GM23338 (cell line): ENCODE data around the gene ADAP1. TPM values are rescaled to one million over a fixed set of nuclear protein-coding genes. Genes with fewer than 3 reads are reported as not detected.

Experiments
- ATAC-seq: fragments of 200-7000 bp; cut with Tn5 transposase; 3 replicates; pipeline ENCODE4 v1.9.1; 2020
- DNase-seq: peaks from one replicate; pipeline ENCODE4 v3.0.0-alpha.2; 2015; ENCODE audit warnings: low spot score
- H2AFZ ChIP-seq: fragments of 200-600 bp; sonication (generic); 2 replicates; pipeline ENCODE4 v1.8.0; 2016; ENCODE audit warnings: antibody characterized with exemption, mild to moderate bottlenecking, moderate library complexity
- H3F3A ChIP-seq: fragments of 200-600 bp; sonication (generic); replicated peaks from 2 replicates; pipeline ENCODE4 v1.8.0; 2017; ENCODE audit warnings: antibody characterized with exemption, mixed run types, low read depth
- H3K27ac ChIP-seq: fragments of 200-600 bp; sonication (generic); 2 replicates; pipeline ENCODE4 v1.6.1; 2016; ENCODE audit warnings: low read depth
- H3K27me3 ChIP-seq: fragments of 200-600 bp; sonication (generic); 2 replicates; pipeline ENCODE4 v1.8.0; 2016; ENCODE audit warnings: mild to moderate bottlenecking, mixed run types, moderate library complexity; ENCODE audit not compliant: insufficient read depth
- H3K36me3 ChIP-seq: fragments of 200-600 bp; sonication (generic); 2 replicates; pipeline ENCODE4 v1.8.0; 2016; ENCODE audit warnings: mild to moderate bottlenecking; ENCODE audit not compliant: insufficient read depth
- H3K4me1 ChIP-seq: fragments of 200-600 bp; sonication (generic); 2 replicates; pipeline ENCODE4 v1.8.0; 2016; ENCODE audit warnings: mild to moderate bottlenecking, moderate library complexity; ENCODE audit not compliant: insufficient read depth
- H3K4me2 ChIP-seq: fragments of 200-600 bp; sonication (generic); 2 replicates; pipeline ENCODE4 v1.7.1; 2017; ENCODE audit warnings: mixed run types
- H3K4me3 ChIP-seq: fragments of 200-600 bp; sonication (generic); 2 replicates; pipeline ENCODE4 v1.6.1; 2016; ENCODE audit warnings: mixed run types
- H3K79me2 ChIP-seq: fragments of 200-600 bp; sonication (generic); replicated peaks from 2 replicates; pipeline ENCODE4 v1.8.0; 2017; ENCODE audit warnings: mild to moderate bottlenecking; ENCODE audit not compliant: insufficient read depth
- H3K9me2 ChIP-seq: fragments of 200-600 bp; sonication (generic); 2 replicates; pipeline ENCODE4 v1.8.0; 2017; ENCODE audit not compliant: insufficient read depth
- H4K20me1 ChIP-seq: fragments of 200-600 bp; sonication (generic); replicated peaks from 2 replicates; pipeline ENCODE4 v1.8.0; 2017; ENCODE audit warnings: mild to moderate bottlenecking; ENCODE audit not compliant: insufficient read depth
- H3K27ac Mint-ChIP-seq: 2 replicates; pipeline ENCODE4 v1.8.0; 2020; ENCODE audit warnings: inconsistent platforms, mild to moderate bottlenecking, moderate library complexity, mixed read lengths
- H3K27me3 Mint-ChIP-seq: 3 replicates; pipeline ENCODE4 v1.8.0; 2022; ENCODE audit warnings: low read depth, mild to moderate bottlenecking, moderate library complexity, mixed read lengths, inconsistent platforms; ENCODE audit not compliant: insufficient read depth, poor library complexity
- H3K36me3 Mint-ChIP-seq: 3 replicates; pipeline ENCODE4 v1.8.0; 2021; ENCODE audit warnings: low read depth, mild to moderate bottlenecking, inconsistent platforms, moderate library complexity, mixed read lengths
- H3K4me1 Mint-ChIP-seq: 3 replicates; pipeline ENCODE4 v1.8.0; 2020; ENCODE audit warnings: mild to moderate bottlenecking, inconsistent platforms, mixed read lengths
- H3K4me3 Mint-ChIP-seq: 3 replicates; pipeline ENCODE4 v1.8.0; 2021; ENCODE audit warnings: moderate library complexity, mild to moderate bottlenecking, inconsistent platforms, mixed read lengths
- H3K9me3 Mint-ChIP-seq: 3 replicates; pipeline ENCODE4 v1.8.0; 2020; ENCODE audit warnings: moderate library complexity, mild to moderate bottlenecking, inconsistent platforms, mixed read lengths
- CREB1 ChIP-seq: fragments of 250-450 bp; sonication (Bioruptor Pico); IDR thresholded peaks from 2 replicates; pipeline ENCODE4 v1.5.0; 2020; ENCODE audit warnings: low read depth, mild to moderate bottlenecking, moderate library complexity
- EZH2 ChIP-seq: fragments of 200-600 bp; sonication (generic); IDR thresholded peaks from one replicate; pipeline ENCODE4 v1.8.0; 2017; ENCODE audit warnings: antibody characterized with exemption, mild to moderate bottlenecking, low read depth; ENCODE audit not compliant: unreplicated experiment
- EZH2phosphoT487 ChIP-seq: fragments of 200-600 bp; sonication (generic); IDR thresholded peaks from one replicate; pipeline ENCODE4 v1.8.1; 2018; ENCODE audit warnings: antibody characterized with exemption; ENCODE audit not compliant: unreplicated experiment
- JUNB ChIP-seq: IDR thresholded peaks from one replicate; pipeline ENCODE4 v1.6.1; 2016; ENCODE audit warnings: antibody characterized with exemption; ENCODE audit not compliant: unreplicated experiment
- NANOG ChIP-seq: IDR thresholded peaks from 2 replicates; pipeline ENCODE4 v1.6.1; 2016; ENCODE audit warnings: antibody characterized with exemption, borderline replicate concordance
- POLR2AphosphoS5 ChIP-seq: IDR thresholded peaks from 2 replicates; pipeline ENCODE4 v1.6.1; 2016; ENCODE audit warnings: antibody characterized with exemption, low read depth
- STAT1 ChIP-seq: IDR thresholded peaks from one replicate; pipeline ENCODE4 v1.6.1; 2016; ENCODE audit warnings: antibody characterized with exemption; ENCODE audit not compliant: unreplicated experiment
- ZNF114 ChIP-seq: fragments of 250-450 bp; sonication (Bioruptor Pico); IDR thresholded peaks from 2 replicates; pipeline ENCODE4 v1.5.0; 2020; ENCODE audit warnings: mild to moderate bottlenecking, moderate library complexity
- ZNF331 ChIP-seq: fragments of 250-450 bp; sonication (Bioruptor Pico); IDR thresholded peaks from 2 replicates; pipeline ENCODE4 v1.5.0; 2020; ENCODE audit warnings: low read depth, mild to moderate bottlenecking, moderate library complexity
- polyA plus RNA-seq: library from polyadenylated mRNA; unstranded; fragments of >200 nt; fragmentation: Nextera tagmentation; extraction: Ambion mirVana; gene quantifications from 2 replicates; pipeline ENCODE4 v1.2.1, GENCODE V29; 2016
- total RNA-seq: library from RNA; depleted of rRNA; stranded (reverse); fragments of >200 nt; shearing (Covaris generic); gene quantifications from 2 replicates; pipeline ENCODE4 v1.2.3, GENCODE V29; 2014
- TF ChIP-seq, protein P1 (sequence below): IDR thresholded peaks from one replicate; pipeline ENCODE4 v1.6.1; 2018; ENCODE audit warnings: antibody characterized with exemption; ENCODE audit not compliant: unreplicated experiment
- TF ChIP-seq, protein P2 (sequence below): IDR thresholded peaks from 2 replicates; pipeline ENCODE4 v1.6.1; 2016; ENCODE audit warnings: antibody characterized with exemption
- TF ChIP-seq, protein P3 (sequence below), 2 experiments: fragments of 200-600 bp in 1 of 2; sonication (generic) in 1 of 2; conservative IDR thresholded peaks; 2 replicates each; pipeline versions ENCODE4 v1.5.1 to v1.6.1; 2016 to 2017; ENCODE audit warnings: antibody characterized with exemption in 2 of 2, low read depth in 2 of 2, mild to moderate bottlenecking in 2 of 2, moderate library complexity in 1 of 2
- TF ChIP-seq, protein P4 (sequence below): fragments of 250-450 bp; sonication (Bioruptor Pico); IDR thresholded peaks from 2 replicates; pipeline ENCODE4 v1.5.0; 2020; ENCODE audit warnings: mild to moderate bottlenecking, moderate library complexity

Gene ADAP1
- total and polyA plus RNA-seq, 2 experiments from 2014 or later = 2.2 to 9.6 TPM

DNA sequence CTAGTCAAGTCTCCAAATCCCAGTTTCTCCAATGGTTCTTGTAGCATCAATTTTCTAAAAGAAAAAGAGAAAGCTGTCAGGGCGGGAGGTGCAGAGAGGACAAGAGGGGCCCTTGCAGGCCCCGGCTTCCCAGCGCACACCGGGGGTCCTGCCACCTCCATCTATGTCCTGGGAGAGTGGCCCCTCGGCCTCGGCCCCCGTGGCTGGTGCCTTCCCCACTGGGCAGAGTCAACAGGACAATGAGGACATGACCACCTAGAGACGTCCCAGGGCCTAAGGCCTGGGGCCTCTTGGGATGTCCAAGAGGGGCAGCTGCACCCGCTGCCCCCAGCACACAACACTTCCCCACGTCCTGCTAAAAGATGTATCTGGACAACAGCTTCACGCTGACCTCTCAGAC lies 14.9 kb upstream of the ADAP1 start:
- no peak for ATAC-seq

More for the DNA sequence above, 14.9 kb upstream of the ADAP1 start:
- Mint-ChIP-seq H3K36me3 (peaks cover 48% of the 10 kb centered on the region), H3K9me3 (no peaks in the 10 kb centered on the region; the same call in 2 of the 3 replicates), H3K27me3 (peaks cover 7% of the 10 kb centered on the region), H3K27ac (no peak overlapping the region), H3K4me1 (peaks cover 3% of the 10 kb centered on the region), H3K4me3 (no peak overlapping the region)
- peaks cover 9% of the 10 kb centered on the region; the same call in 1 of the 2 replicates for H3K4me1 ChIP-seq
- peaks cover 41% of the 10 kb centered on the region for H3K79me2 ChIP-seq
- no peak for DNase-seq
- no peak overlapping the region for H3K4me3 ChIP-seq
- peaks cover 25% of the 10 kb centered on the region for H4K20me1 ChIP-seq
- H3K36me3 ChIP-seq = peaks cover 18% of the 10 kb centered on the region
- no peaks in the 10 kb centered on the region for H3K9me2 ChIP-seq
- peaks cover 24% of the 10 kb centered on the region; the same call in 1 of the 2 replicates for H3F3A ChIP-seq
- no peak overlapping the region for H3K4me2 ChIP-seq
- TF ChIP-seq POLR2AphosphoS5 (no peak), EZH2phosphoT487 (no peak), ZNF331 (CRISPR knock-in tag) (no peak), ZNF114 (CRISPR knock-in tag) (no peak), NANOG (no peak), STAT1 (no peak), CREB1 (no peak), JUNB (no peak), EZH2 (no peak)
- TF ChIP-seq, protein P1, sequence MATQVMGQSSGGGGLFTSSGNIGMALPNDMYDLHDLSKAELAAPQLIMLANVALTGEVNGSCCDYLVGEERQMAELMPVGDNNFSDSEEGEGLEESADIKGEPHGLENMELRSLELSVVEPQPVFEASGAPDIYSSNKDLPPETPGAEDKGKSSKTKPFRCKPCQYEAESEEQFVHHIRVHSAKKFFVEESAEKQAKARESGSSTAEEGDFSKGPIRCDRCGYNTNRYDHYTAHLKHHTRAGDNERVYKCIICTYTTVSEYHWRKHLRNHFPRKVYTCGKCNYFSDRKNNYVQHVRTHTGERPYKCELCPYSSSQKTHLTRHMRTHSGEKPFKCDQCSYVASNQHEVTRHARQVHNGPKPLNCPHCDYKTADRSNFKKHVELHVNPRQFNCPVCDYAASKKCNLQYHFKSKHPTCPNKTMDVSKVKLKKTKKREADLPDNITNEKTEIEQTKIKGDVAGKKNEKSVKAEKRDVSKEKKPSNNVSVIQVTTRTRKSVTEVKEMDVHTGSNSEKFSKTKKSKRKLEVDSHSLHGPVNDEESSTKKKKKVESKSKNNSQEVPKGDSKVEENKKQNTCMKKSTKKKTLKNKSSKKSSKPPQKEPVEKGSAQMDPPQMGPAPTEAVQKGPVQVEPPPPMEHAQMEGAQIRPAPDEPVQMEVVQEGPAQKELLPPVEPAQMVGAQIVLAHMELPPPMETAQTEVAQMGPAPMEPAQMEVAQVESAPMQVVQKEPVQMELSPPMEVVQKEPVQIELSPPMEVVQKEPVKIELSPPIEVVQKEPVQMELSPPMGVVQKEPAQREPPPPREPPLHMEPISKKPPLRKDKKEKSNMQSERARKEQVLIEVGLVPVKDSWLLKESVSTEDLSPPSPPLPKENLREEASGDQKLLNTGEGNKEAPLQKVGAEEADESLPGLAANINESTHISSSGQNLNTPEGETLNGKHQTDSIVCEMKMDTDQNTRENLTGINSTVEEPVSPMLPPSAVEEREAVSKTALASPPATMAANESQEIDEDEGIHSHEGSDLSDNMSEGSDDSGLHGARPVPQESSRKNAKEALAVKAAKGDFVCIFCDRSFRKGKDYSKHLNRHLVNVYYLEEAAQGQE = no peak
- TF ChIP-seq, protein P2, sequence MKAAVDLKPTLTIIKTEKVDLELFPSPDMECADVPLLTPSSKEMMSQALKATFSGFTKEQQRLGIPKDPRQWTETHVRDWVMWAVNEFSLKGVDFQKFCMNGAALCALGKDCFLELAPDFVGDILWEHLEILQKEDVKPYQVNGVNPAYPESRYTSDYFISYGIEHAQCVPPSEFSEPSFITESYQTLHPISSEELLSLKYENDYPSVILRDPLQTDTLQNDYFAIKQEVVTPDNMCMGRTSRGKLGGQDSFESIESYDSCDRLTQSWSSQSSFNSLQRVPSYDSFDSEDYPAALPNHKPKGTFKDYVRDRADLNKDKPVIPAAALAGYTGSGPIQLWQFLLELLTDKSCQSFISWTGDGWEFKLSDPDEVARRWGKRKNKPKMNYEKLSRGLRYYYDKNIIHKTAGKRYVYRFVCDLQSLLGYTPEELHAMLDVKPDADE = no peak
- TF ChIP-seq, protein P3, sequence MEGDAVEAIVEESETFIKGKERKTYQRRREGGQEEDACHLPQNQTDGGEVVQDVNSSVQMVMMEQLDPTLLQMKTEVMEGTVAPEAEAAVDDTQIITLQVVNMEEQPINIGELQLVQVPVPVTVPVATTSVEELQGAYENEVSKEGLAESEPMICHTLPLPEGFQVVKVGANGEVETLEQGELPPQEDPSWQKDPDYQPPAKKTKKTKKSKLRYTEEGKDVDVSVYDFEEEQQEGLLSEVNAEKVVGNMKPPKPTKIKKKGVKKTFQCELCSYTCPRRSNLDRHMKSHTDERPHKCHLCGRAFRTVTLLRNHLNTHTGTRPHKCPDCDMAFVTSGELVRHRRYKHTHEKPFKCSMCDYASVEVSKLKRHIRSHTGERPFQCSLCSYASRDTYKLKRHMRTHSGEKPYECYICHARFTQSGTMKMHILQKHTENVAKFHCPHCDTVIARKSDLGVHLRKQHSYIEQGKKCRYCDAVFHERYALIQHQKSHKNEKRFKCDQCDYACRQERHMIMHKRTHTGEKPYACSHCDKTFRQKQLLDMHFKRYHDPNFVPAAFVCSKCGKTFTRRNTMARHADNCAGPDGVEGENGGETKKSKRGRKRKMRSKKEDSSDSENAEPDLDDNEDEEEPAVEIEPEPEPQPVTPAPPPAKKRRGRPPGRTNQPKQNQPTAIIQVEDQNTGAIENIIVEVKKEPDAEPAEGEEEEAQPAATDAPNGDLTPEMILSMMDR (conservative IDR thresholded peaks at IDR 0.05; ENCODE audit: low read depth in 2 of 2) = no peak
- TF ChIP-seq, protein P4, sequence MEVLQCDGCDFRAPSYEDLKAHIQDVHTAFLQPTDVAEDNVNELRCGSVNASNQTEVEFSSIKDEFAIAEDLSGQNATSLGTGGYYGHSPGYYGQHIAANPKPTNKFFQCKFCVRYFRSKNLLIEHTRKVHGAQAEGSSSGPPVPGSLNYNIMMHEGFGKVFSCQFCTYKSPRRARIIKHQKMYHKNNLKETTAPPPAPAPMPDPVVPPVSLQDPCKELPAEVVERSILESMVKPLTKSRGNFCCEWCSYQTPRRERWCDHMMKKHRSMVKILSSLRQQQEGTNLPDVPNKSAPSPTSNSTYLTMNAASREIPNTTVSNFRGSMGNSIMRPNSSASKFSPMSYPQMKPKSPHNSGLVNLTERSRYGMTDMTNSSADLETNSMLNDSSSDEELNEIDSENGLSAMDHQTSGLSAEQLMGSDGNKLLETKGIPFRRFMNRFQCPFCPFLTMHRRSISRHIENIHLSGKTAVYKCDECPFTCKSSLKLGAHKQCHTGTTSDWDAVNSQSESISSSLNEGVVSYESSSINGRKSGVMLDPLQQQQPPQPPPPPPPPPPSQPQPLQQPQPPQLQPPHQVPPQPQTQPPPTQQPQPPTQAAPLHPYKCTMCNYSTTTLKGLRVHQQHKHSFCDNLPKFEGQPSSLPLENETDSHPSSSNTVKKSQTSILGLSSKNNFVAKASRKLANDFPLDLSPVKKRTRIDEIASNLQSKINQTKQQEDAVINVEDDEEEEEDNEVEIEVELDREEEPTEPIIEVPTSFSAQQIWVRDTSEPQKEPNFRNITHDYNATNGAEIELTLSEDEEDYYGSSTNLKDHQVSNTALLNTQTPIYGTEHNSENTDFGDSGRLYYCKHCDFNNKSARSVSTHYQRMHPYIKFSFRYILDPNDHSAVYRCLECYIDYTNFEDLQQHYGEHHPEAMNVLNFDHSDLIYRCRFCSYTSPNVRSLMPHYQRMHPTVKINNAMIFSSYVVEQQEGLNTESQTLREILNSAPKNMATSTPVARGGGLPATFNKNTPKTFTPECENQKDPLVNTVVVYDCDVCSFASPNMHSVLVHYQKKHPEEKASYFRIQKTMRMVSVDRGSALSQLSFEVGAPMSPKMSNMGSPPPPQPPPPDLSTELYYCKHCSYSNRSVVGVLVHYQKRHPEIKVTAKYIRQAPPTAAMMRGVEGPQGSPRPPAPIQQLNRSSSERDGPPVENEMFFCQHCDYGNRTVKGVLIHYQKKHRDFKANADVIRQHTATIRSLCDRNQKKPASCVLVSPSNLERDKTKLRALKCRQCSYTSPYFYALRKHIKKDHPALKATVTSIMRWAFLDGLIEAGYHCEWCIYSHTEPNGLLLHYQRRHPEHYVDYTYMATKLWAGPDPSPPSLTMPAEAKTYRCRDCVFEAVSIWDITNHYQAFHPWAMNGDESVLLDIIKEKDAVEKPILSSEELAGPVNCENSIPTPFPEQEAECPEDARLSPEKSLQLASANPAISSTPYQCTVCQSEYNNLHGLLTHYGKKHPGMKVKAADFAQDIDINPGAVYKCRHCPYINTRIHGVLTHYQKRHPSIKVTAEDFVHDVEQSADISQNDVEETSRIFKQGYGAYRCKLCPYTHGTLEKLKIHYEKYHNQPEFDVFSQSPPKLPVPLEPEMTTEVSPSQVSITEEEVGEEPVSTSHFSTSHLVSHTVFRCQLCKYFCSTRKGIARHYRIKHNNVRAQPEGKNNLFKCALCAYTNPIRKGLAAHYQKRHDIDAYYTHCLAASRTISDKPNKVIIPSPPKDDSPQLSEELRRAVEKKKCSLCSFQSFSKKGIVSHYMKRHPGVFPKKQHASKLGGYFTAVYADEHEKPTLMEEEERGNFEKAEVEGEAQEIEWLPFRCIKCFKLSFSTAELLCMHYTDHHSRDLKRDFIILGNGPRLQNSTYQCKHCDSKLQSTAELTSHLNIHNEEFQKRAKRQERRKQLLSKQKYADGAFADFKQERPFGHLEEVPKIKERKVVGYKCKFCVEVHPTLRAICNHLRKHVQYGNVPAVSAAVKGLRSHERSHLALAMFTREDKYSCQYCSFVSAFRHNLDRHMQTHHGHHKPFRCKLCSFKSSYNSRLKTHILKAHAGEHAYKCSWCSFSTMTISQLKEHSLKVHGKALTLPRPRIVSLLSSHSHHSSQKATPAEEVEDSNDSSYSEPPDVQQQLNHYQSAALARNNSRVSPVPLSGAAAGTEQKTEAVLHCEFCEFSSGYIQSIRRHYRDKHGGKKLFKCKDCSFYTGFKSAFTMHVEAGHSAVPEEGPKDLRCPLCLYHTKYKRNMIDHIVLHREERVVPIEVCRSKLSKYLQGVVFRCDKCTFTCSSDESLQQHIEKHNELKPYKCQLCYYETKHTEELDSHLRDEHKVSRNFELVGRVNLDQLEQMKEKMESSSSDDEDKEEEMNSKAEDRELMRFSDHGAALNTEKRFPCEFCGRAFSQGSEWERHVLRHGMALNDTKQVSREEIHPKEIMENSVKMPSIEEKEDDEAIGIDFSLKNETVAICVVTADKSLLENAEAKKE (CRISPR knock-in tag) = no peak
- H2AFZ ChIP-seq = no peak overlapping the region
- H3K27me3 ChIP-seq = no peaks in the 10 kb centered on the region
- H3K27ac ChIP-seq = no peak overlapping the region
